ENCODE results near the gene PPP2R2B.

DNA sequence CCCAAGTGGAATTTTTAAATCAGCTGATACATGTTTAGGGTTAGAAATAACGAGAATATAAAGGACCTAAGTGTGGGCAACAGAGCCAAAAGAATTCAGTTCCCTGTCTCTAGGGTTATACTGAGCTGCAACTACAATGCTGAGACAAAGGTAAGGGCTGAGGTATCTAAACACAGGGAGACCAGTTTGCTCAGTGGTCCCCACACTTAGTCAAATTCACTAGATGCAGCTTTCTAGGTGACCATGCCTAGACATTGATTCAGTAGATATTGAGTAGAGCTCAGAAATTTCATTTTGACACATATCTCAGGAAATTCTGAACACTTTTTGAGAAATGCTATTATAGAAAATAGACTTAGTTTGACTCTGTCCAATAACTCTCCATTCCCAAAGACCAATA, 84.8 kb downstream of the PPP2R2B start:
- TF ChIP-seq ZNF274 (IDR thresholded peaks at IDR 0.05; ENCODE audit: low read depth, low read length) (no peak), YY1 (IDR thresholded peaks at IDR 0.05; ENCODE audit: insufficient read depth, insufficient read length) (no peak)

All from NT2/D1 (cell line).